ENCODE measurements around the gene OTX2.

- TF ChIP-seq EP300 (IDR thresholded peaks at IDR 0.05; ENCODE audit: borderline replicate concordance in 1 of 2, low read depth in 1 of 2, low read length in 1 of 2) (no peak), NFIC (IDR thresholded peaks at IDR 0.05; ENCODE audit: borderline replicate concordance) (no peak), CTCF (IDR thresholded peaks at IDR 0.05) (no peak), REST (IDR thresholded peaks at IDR 0.05; ENCODE audit: low read depth, low read length) (no peak), POLR2AphosphoS5 (IDR thresholded peaks at IDR 0.05; ENCODE audit: low read depth, low read length) (no peak), SMC3 (IDR thresholded peaks at IDR 0.05; ENCODE audit: low read depth, low read length) (no peak)
Measured at GRCh38 chr14:56794557-56795283, 15.6 kb downstream of the OTX2 start.
